Naive thymus-derived CD4-positive, alpha-beta T cell (primary cell): ENCODE results near the gene SUB1. TPM values are rescaled to one million over a fixed set of nuclear protein-coding genes. Genes with fewer than 3 reads are reported as not detected.
"Not testable (repeated sequence)": the region's sequence is repeated elsewhere in the genome, so short reads cannot be mapped to it uniquely, and the experiment has no call there.

ENCODE experiments used
- ATAC-seq: fragments of 150-1000 bp; cut with Tn5 transposase; 2 replicates; pipeline ENCODE4 v1.10.0; 2021; ENCODE audit warnings: mild to moderate bottlenecking, moderate library complexity
- CTCF ChIA-PET: fragments of 350-600 bp; sonication (Branson Sonifier 250); formaldehyde crosslinking; loops from one replicate; lab custom pipeline; 2021; ENCODE audit warnings: antibody characterized with exemption; lab: Charles Lee
- POLR2A ChIA-PET: fragments of 350-600 bp; sonication (Branson Sonifier 250); formaldehyde crosslinking; loops from one replicate; lab custom pipeline; 2021; ENCODE audit warnings: antibody characterized with exemption, inconsistent platforms; lab: Charles Lee
- DNase-seq, 9 donors: peaks; one replicate each; pipeline versions ENCODE4 v3.0.0 to v3.0.0-alpha.2; 2020 to 2022; ENCODE audit warnings: mixed read lengths in 1 of 9
- H3K27ac ChIP-seq: one replicate; pipeline ENCODE4 v1.7.0; 2013; ENCODE audit warnings: mild to moderate bottlenecking, low read depth, low read length, moderate library complexity
- H3K27me3 ChIP-seq, 2 donors: one replicate each; pipeline ENCODE4 v1.7.0; 2013; ENCODE audit warnings: low read length in 2 of 2, mild to moderate bottlenecking in 2 of 2, moderate library complexity in 2 of 2; ENCODE audit not compliant: control insufficient read depth in 2 of 2, insufficient read depth in 2 of 2
- H3K36me3 ChIP-seq, 3 experiments: 1 replicate in 2 of 3; 2 replicates in 1 of 3; pipeline ENCODE4 v1.7.0; 2013; ENCODE audit warnings: low read length in 3 of 3, mild to moderate bottlenecking in 3 of 3, moderate library complexity in 1 of 3; ENCODE audit not compliant: insufficient read depth in 3 of 3, control insufficient read depth in 2 of 3
- H3K4me1 ChIP-seq, 2 donors: one replicate each; pipeline ENCODE4 v1.7.0; 2013; ENCODE audit warnings: low read length in 2 of 2, mild to moderate bottlenecking in 2 of 2, moderate library complexity in 1 of 2; ENCODE audit not compliant: control insufficient read depth in 2 of 2, insufficient read depth in 2 of 2
- H3K4me3 ChIP-seq: 2 replicates; pipeline ENCODE4 v1.7.0; 2013; ENCODE audit warnings: mild to moderate bottlenecking, low read length
- H3K9me3 ChIP-seq, 3 experiments: 1 replicate in 2 of 3; 2 replicates in 1 of 3; pipeline ENCODE4 v1.7.0; 2013; ENCODE audit warnings: low read length in 3 of 3; ENCODE audit not compliant: control insufficient read depth in 2 of 3
- H3K27ac Mint-ChIP-seq, 9 donors: one replicate each; pipeline ENCODE4 v1.8.0; 2020 to 2022; ENCODE audit warnings: mixed read lengths in 9 of 9, mild to moderate bottlenecking in 8 of 9, moderate library complexity in 5 of 9, inconsistent platforms in 2 of 9
- H3K27me3 Mint-ChIP-seq, 5 donors: one replicate each; pipeline ENCODE4 v1.8.0; 2021 to 2022; ENCODE audit warnings: mixed read lengths in 5 of 5, mild to moderate bottlenecking in 1 of 5
- H3K36me3 Mint-ChIP-seq, 5 donors: one replicate each; pipeline ENCODE4 v1.8.0; 2020 to 2022; ENCODE audit warnings: mixed read lengths in 5 of 5, mild to moderate bottlenecking in 3 of 5, inconsistent platforms in 1 of 5
- H3K4me1 Mint-ChIP-seq, 7 donors: one replicate each; pipeline ENCODE4 v1.8.0; 2020 to 2022; ENCODE audit warnings: mixed read lengths in 7 of 7, mild to moderate bottlenecking in 3 of 7, inconsistent platforms in 1 of 7
- H3K4me3 Mint-ChIP-seq, 10 donors: one replicate each; pipeline ENCODE4 v1.8.0; 2020 to 2022; ENCODE audit warnings: mild to moderate bottlenecking in 10 of 10, mixed read lengths in 10 of 10, moderate library complexity in 6 of 10, inconsistent platforms in 2 of 10
- H3K9me3 Mint-ChIP-seq, 11 donors: one replicate each; pipeline ENCODE4 v1.8.0; 2020 to 2022; ENCODE audit warnings: mixed read lengths in 11 of 11, mild to moderate bottlenecking in 4 of 11, inconsistent platforms in 1 of 11, moderate library complexity in 1 of 11
- intact Hi-C, 2 donors: fragments of 100-400 bp; cut with micrococcal nuclease; formaldehyde crosslinking; loops; one replicate each; pipeline ENCODE4 v1.15.1; 2023
- polyA plus RNA-seq, 2 donors: library from polyadenylated mRNA; unstranded; fragments of 300-500 nt; fragmentation: Illumina TruSeq; gene quantifications; one replicate each; pipeline ENCODE4 v1.2.3, GENCODE V29; 2021
- total RNA-seq, 6 experiments: library from RNA in 5 of 6; stranded (reverse) in 5 of 6; gene quantifications; 1 replicate in 5 of 6; 2 replicates in 1 of 6; pipeline ENCODE4 v1.2.3 and lab custom pipeline; 2021 to 2026

The SUB1 gene
- total and polyA plus RNA-seq, 7 experiments from 2014 or later = 187 to 571 (median 304) TPM

- DNase-seq, H3K4me3 ChIP-seq, H3K27me3 ChIP-seq, H3K4me1 ChIP-seq, intact Hi-C loops, CTCF ChIA-PET, H3K4me3 Mint-ChIP-seq, H3K36me3 ChIP-seq, H3K27me3 Mint-ChIP-seq, POLR2A ChIA-PET, H3K27ac ChIP-seq, H3K27ac Mint-ChIP-seq, ATAC-seq, H3K9me3 ChIP-seq: not testable (repeated sequence)
- peaks cover 13 to 28% (median 18%) of the 10 kb centered on the region in 7 donors for H3K4me1 Mint-ChIP-seq
- peaks cover 5 to 61% (median 19%) of the 10 kb centered on the region in 5 donors for H3K36me3 Mint-ChIP-seq
- peaks cover 0 to 11% (median 0%) of the 10 kb centered on the region in 11 donors for H3K9me3 Mint-ChIP-seq
These were observed 32.9 kb upstream of the SUB1 start for GRCh38 chr5:32552491-32552890.

DNA sequence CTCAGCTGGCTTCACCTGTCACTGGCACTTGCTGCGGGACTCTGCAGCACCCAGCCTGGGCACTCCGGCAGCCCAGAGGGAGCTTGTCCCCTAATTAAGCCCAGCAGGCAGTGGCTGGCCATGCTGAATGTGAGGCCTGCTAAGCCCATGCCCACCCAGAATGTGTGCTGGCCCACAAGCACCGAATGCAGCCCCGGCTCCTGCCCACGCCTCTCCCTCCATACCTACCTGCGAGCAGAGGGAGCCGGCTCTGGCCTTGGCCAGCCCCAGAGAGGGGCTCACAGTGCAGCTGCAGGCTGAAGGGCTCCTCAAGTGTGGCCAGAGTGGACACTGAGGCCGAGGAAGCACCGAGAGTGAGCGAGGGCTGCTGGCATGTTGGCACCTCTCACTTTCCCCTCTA lies 32.4 kb upstream of the SUB1 start:
- DNase-seq (no peak), ATAC-seq (no peak)
- Histone ChIP-seq H3K36me3 (no peaks in the 10 kb centered on the region), H3K27me3 (no peaks in the 10 kb centered on the region), H3K27ac (no peak overlapping the region), H3K4me3 (no peak overlapping the region), H3K9me3 (no peaks in the 10 kb centered on the region), H3K4me1 (peaks cover 0 to 3% of the 10 kb centered on the region in 2 donors)
- intact Hi-C loops = no loop called here
- CTCF ChIA-PET = no interaction called here
- Mint-ChIP-seq H3K27me3 (no peaks in the 10 kb centered on the region), H3K36me3 (peaks cover 5 to 58% (median 19%) of the 10 kb centered on the region in 5 donors), H3K4me3 (no peak overlapping the region), H3K4me1 (peaks cover 13 to 24% (median 18%) of the 10 kb centered on the region in 7 donors), H3K27ac (no peak overlapping the region), H3K9me3 (peaks cover 0 to 11% (median 0%) of the 10 kb centered on the region in 11 donors)
- POLR2A ChIA-PET = no interaction called here

DNA sequence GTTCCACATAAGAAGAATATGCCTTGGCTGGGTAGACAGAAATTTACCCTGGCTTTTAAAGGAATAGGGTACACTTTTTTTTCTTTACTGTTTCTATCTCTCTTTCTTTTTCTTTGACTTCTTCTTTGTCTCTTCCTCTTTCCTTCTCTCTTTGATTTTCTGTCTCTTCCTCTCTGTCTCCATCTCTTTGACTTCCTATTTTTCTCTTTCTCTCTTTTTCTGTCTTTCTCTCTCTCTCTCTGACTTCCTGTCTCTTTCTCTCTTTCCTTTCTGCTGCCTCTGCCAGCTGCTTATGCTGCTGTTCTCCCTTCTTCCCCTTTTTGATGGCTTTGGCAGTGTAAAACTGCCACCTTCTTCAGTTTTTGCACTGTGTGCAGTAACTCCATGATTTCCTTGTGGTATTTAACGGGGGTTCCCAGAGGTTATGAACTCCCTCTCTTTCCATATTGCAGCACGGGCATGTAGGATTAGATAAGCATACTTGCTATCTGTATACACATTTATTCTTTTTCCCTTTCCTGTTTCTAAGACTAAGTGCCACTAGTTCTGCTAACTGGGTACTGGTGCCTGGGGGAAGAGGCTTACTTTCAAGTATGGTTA lies 31.1 kb upstream of the SUB1 start:
- H3K27ac ChIP-seq, DNase-seq, POLR2A ChIA-PET, intact Hi-C loops, H3K27me3 Mint-ChIP-seq, CTCF ChIA-PET, H3K9me3 ChIP-seq, H3K4me3 ChIP-seq, H3K27me3 ChIP-seq, ATAC-seq, H3K4me1 ChIP-seq, H3K36me3 ChIP-seq: not testable (repeated sequence)
- H3K4me1 Mint-ChIP-seq = peaks cover 13 to 23% (median 18%) of the 10 kb centered on the region in 7 donors
- peak overlapping the region in 5 of 9 donors; percentile 11 to 37 (median 19) for H3K27ac Mint-ChIP-seq
- peaks cover 0 to 11% (median 0%) of the 10 kb centered on the region in 11 donors for H3K9me3 Mint-ChIP-seq
- H3K36me3 Mint-ChIP-seq = peaks cover 5 to 54% (median 19%) of the 10 kb centered on the region in 5 donors
- peak overlapping the region in 4 of 10 donors; percentile 10 to 53 (median 38) for H3K4me3 Mint-ChIP-seq

DNA sequence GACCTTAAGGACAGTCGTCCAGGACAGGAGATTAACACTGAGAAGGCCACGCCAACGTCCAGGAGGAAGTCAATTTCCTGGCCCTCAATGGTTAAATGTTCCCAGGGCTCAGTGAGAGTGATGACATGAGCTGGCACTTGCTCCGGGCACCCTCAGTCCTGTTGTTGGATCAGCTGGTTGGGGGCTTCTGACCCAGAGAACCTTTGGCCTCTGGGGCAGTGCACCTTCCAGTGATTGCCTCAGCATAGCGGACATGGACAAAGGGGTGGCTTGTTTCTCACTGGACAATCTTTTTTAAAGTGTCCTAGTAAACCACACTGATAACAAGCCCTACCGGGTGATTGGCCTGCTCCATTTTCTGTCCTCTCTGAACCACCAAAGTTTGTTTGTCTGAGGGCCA lies 28.8 kb upstream of the SUB1 start:
- H3K27me3 Mint-ChIP-seq, POLR2A ChIA-PET, H3K9me3 Mint-ChIP-seq, ATAC-seq, intact Hi-C loops, H3K27me3 ChIP-seq, CTCF ChIA-PET, H3K9me3 ChIP-seq, H3K4me3 Mint-ChIP-seq, H3K4me1 ChIP-seq, H3K36me3 ChIP-seq, H3K27ac Mint-ChIP-seq, DNase-seq, H3K27ac ChIP-seq, H3K4me3 ChIP-seq: not testable (repeated sequence)
- H3K4me1 Mint-ChIP-seq = peaks cover 12 to 26% (median 16%) of the 10 kb centered on the region in 7 donors
- H3K36me3 Mint-ChIP-seq = peaks cover 5 to 42% (median 23%) of the 10 kb centered on the region in 5 donors

DNA sequence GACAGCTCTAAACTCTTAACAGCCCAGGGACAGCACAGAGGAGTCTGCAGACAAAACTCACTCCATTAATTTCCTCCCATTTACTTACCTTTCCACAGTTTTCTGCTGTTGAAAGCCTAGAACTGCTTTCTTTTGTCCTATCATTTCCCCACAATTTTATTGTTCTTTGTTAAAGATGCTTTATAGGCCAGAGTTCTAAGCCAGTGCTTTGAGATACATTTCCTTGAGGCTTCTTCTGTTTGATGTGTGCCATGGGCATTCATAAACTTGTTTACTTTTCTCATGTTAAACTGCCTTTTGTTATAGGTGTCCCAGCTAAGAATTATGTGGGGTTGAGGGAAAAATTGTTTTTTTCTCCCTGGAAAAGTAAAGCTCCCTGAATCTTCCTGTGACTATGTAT lies 25.9 kb upstream of the SUB1 start:
- Histone ChIP-seq H3K9me3 (no peaks in the 10 kb centered on the region), H3K27me3 (no peaks in the 10 kb centered on the region), H3K36me3 (no peaks in the 10 kb centered on the region), H3K4me1 (peaks cover 0 to 2% of the 10 kb centered on the region in 2 donors), H3K27ac (no peak overlapping the region), H3K4me3 (no peak overlapping the region)
- peaks cover 0 to 2% (median 0%) of the 10 kb centered on the region in 11 donors for H3K9me3 Mint-ChIP-seq
- ATAC-seq (no peak), DNase-seq (no peak)
- CTCF ChIA-PET = interaction anchor here (1.0 kb wide), 1 partner anchor 31 kb away, joined by 4 read pairs; no protein-coding TSS in a partner anchor
- POLR2A ChIA-PET = no interaction called here
- intact Hi-C loops = no loop called here
- peak overlapping the region in 2 of 9 donors; percentile 10 to 49 for H3K27ac Mint-ChIP-seq
- no peak overlapping the region for H3K4me3 Mint-ChIP-seq
- H3K36me3 Mint-ChIP-seq = peaks cover 0 to 29% (median 14%) of the 10 kb centered on the region in 5 donors
- no peaks in the 10 kb centered on the region for H3K27me3 Mint-ChIP-seq
- peaks cover 2 to 23% (median 7%) of the 10 kb centered on the region in 7 donors for H3K4me1 Mint-ChIP-seq

- no peak overlapping the region for H3K4me3 Mint-ChIP-seq
- no peaks in the 10 kb centered on the region for H3K9me3 ChIP-seq
These were observed 25.4 kb upstream of the SUB1 start for GRCh38 chr5:32559921-32560320.

GRCh38 chr5:32562056-32562455 lies 23.3 kb upstream of the SUB1 start:
- H3K9me3 ChIP-seq = no peaks in the 10 kb centered on the region
- Mint-ChIP-seq H3K27me3 (no peaks in the 10 kb centered on the region), H3K9me3 (peaks cover 0 to 6% (median 0%) of the 10 kb centered on the region in 11 donors), H3K4me3 (no peak overlapping the region), H3K36me3 (peaks cover 0 to 37% (median 23%) of the 10 kb centered on the region in 5 donors), H3K4me1 (peaks cover 0 to 25% (median 5%) of the 10 kb centered on the region in 7 donors), H3K27ac (no peak overlapping the region)
- ChIA-PET CTCF (no interaction called here), POLR2A (no interaction called here)
- no peak for ATAC-seq
- H3K27ac ChIP-seq = no peak overlapping the region
- H3K4me3 ChIP-seq = no peak overlapping the region
- DNase-seq = no peak
- H3K27me3 ChIP-seq = no peaks in the 10 kb centered on the region
- peaks cover 0 to 4% of the 10 kb centered on the region in 2 donors for H3K4me1 ChIP-seq
- intact Hi-C loops = no loop called here
- H3K36me3 ChIP-seq = no peaks in the 10 kb centered on the region

More at GRCh38 chr5:32559921-32560320, 25.4 kb upstream of the SUB1 start:
- H3K9me3 Mint-ChIP-seq = peaks cover 0 to 4% (median 0%) of the 10 kb centered on the region in 11 donors
- Histone ChIP-seq H3K27me3 (no peaks in the 10 kb centered on the region), H3K4me3 (no peak overlapping the region), H3K27ac (no peak overlapping the region), H3K4me1 (peaks cover 0 to 4% of the 10 kb centered on the region in 2 donors), H3K36me3 (no peaks in the 10 kb centered on the region)
- POLR2A ChIA-PET = no interaction called here
- peaks cover 0 to 29% (median 18%) of the 10 kb centered on the region in 5 donors for H3K36me3 Mint-ChIP-seq
- intact Hi-C loops = no loop called here
- no peaks in the 10 kb centered on the region for H3K27me3 Mint-ChIP-seq
- ATAC-seq (no peak), DNase-seq (no peak)
- peaks cover 0 to 23% (median 5%) of the 10 kb centered on the region in 7 donors for H3K4me1 Mint-ChIP-seq
- no peak overlapping the region for H3K27ac Mint-ChIP-seq
- CTCF ChIA-PET = interaction anchor here (1.0 kb wide), 1 partner anchor 30 kb away, joined by 4 read pairs; no protein-coding TSS in a partner anchor
